Measurements from ENCODE around the gene ATG4C. TPM values are rescaled to one million over a fixed set of nuclear protein-coding genes. Genes with fewer than 3 reads are reported as not detected.
"Not testable (repeated sequence)": the region's sequence is repeated elsewhere in the genome, so short reads cannot be mapped to it uniquely, and the experiment has no call there.

Gene ATG4C
- total RNA-seq, 1 donor: 6.4 TPM

DNA sequence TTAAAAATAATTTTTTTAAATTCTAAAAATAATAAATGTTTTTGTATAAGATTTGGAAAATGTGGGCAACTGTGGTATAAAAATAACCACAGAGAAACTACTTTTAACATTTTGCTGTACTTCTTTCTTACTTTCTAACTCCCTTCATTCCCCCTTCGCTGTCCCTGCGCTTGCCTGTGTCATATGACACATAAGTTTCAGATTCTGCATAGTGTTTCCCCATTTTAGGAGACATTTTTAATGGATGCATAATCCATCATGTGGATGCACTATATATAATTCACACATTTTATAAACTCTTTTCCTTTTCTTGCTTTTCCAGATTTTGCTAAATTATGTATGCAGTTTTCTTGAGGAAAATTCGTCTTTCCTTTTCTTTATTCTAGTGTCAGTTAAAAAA, 16.3 kb downstream of the ATG4C start:
- no peak overlapping the region for H3K4me3 ChIP-seq (ENCODE audit: low read length)

DNA sequence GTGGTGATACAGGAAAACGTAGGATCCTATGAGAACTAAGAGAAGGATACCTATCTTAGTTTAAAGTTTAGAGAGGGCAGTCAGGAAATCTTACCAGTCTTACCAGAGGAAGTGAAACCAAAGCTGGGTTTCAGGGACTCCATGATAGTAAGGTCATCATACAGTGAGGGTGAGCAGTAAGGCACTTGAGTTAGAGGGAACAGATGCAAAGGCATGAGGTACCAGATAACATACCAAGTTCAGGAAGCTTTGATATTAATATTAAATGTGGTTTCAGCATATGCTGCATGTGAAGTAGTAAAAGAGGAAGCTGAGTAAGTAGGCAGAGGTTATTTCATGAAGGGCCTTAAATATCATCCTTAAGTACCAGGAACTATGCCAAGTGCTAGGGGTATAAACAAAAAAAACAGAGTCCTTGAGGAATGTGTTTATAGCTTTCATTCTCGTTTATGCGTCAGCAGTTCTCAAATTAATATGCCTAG, 16.9 kb downstream of the ATG4C start:
- H3K4me3 ChIP-seq (ENCODE audit: low read length): no peak overlapping the region
- H3K4me1 ChIP-seq (ENCODE audit: insufficient read depth, low read length): peaks cover 27% of the 10 kb centered on the region
- no peaks in the 10 kb centered on the region for H3K27me3 ChIP-seq (ENCODE audit: insufficient read depth, low read length)
- no peaks in the 10 kb centered on the region for H3K9me3 ChIP-seq (ENCODE audit: low read depth, low read length)

More for the DNA sequence above, 16.3 kb downstream of the ATG4C start:
- H3K4me1 ChIP-seq (ENCODE audit: insufficient read depth, low read length): peaks cover 32% of the 10 kb centered on the region
- H3K27me3 ChIP-seq (ENCODE audit: insufficient read depth, low read length): no peaks in the 10 kb centered on the region
- no peaks in the 10 kb centered on the region for H3K9me3 ChIP-seq (ENCODE audit: low read depth, low read length)

DNA sequence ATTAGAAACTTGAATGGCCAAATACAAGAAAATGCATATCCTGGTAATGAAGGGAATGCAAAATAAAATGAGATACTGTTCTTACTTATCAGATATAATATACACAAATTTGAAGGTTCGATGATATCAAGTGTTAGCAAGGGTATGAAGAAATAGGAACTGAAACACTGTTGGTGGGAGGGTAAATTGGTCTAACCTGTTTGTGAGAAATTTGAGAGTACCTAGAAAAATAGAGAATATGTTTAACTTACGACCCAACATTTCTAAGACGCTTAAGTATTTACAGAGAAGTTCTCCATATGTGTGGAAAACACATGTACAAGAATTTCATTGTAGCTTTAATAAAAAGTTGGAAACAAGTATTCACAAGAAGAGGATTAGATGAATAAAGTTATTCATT, 25.9 kb downstream of the ATG4C start:
- H3K4me1 ChIP-seq (ENCODE audit: insufficient read depth, low read length): peaks cover 5% of the 10 kb centered on the region
- H3K9me3 ChIP-seq (ENCODE audit: low read depth, low read length): no peaks in the 10 kb centered on the region
- no peak overlapping the region for H3K4me3 ChIP-seq (ENCODE audit: low read length)
- H3K27me3 ChIP-seq (ENCODE audit: insufficient read depth, low read length): no peaks in the 10 kb centered on the region

GRCh38 chr1:62810420-62811274, 26.7 kb downstream of the ATG4C start:
- Histone ChIP-seq H3K4me3 (ENCODE audit: low read length) (no peak overlapping the region), H3K9me3 (ENCODE audit: low read depth, low read length) (no peaks in the 10 kb centered on the region)

GRCh38 chr1:62823556-62823955, 39.6 kb downstream of the ATG4C start:
- no peaks in the 10 kb centered on the region for H3K27me3 ChIP-seq (ENCODE audit: insufficient read depth, low read length)
- H3K9me3 ChIP-seq (ENCODE audit: low read depth, low read length): no peaks in the 10 kb centered on the region
- no peaks in the 10 kb centered on the region for H3K4me1 ChIP-seq (ENCODE audit: insufficient read depth, low read length)
- no peak overlapping the region for H3K4me3 ChIP-seq (ENCODE audit: low read length)

More at GRCh38 chr1:62810420-62811274, 26.7 kb downstream of the ATG4C start:
- peaks cover 5% of the 10 kb centered on the region for H3K4me1 ChIP-seq (ENCODE audit: insufficient read depth, low read length)
- no peaks in the 10 kb centered on the region for H3K27me3 ChIP-seq (ENCODE audit: insufficient read depth, low read length)

GRCh38 chr1:62826901-62827300, 43.0 kb downstream of the ATG4C start:
- H3K27me3 ChIP-seq (ENCODE audit: insufficient read depth, low read length): no peaks in the 10 kb centered on the region
- no peaks in the 10 kb centered on the region for H3K9me3 ChIP-seq (ENCODE audit: low read depth, low read length)
- H3K4me3 ChIP-seq (ENCODE audit: low read length): no peak overlapping the region
- H3K4me1 ChIP-seq (ENCODE audit: insufficient read depth, low read length): no peaks in the 10 kb centered on the region

GRCh38 chr1:62827786-62828185, 43.9 kb downstream of the ATG4C start:
- H3K9me3 ChIP-seq (ENCODE audit: low read depth, low read length); H3K4me1 ChIP-seq (ENCODE audit: insufficient read depth, low read length); H3K4me3 ChIP-seq (ENCODE audit: low read length); H3K27me3 ChIP-seq (ENCODE audit: insufficient read depth, low read length): not testable (repeated sequence)

GRCh38 chr1:62832276-62832675, 48.3 kb downstream of the ATG4C start:
- Histone ChIP-seq H3K4me1 (ENCODE audit: insufficient read depth, low read length) (no peaks in the 10 kb centered on the region), H3K27me3 (ENCODE audit: insufficient read depth, low read length) (no peaks in the 10 kb centered on the region), H3K4me3 (ENCODE audit: low read length) (no peak overlapping the region), H3K9me3 (ENCODE audit: low read depth, low read length) (no peaks in the 10 kb centered on the region)

DNA sequence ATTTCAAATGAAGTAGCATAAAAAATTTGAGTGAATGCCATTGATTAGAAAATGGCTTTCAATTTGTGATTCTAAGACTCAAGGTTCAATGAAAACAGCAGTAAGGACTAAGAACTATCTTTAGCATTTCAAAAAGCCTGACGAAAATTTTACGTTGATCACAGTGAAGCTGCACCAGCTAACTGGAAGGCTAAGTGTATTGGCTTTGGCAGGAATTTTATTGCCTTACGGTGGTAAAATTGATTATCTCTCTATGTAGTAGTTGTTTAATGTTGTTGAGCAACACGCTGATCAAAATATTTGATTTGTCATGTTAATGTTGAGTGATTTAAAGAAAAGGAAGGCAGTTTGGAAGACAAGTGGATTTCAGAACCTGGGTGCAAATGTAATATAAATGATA, 49.6 kb downstream of the ATG4C start:
- no peaks in the 10 kb centered on the region for H3K27me3 ChIP-seq (ENCODE audit: insufficient read depth, low read length)
- H3K9me3 ChIP-seq (ENCODE audit: low read depth, low read length): no peaks in the 10 kb centered on the region
- no peak overlapping the region for H3K4me3 ChIP-seq (ENCODE audit: low read length)
- H3K4me1 ChIP-seq (ENCODE audit: insufficient read depth, low read length): no peaks in the 10 kb centered on the region

- no peaks in the 10 kb centered on the region for H3K27me3 ChIP-seq (ENCODE audit: insufficient read depth, low read length)
- no peaks in the 10 kb centered on the region for H3K9me3 ChIP-seq (ENCODE audit: low read depth, low read length)
- no peak overlapping the region for H3K4me3 ChIP-seq (ENCODE audit: low read length)
- no peaks in the 10 kb centered on the region for H3K4me1 ChIP-seq (ENCODE audit: insufficient read depth, low read length)
Observed at GRCh38 chr1:62834400-62834961, 50.5 kb downstream of the ATG4C start.

GRCh38 chr1:62836856-62837540, 53.1 kb downstream of the ATG4C start:
- H3K9me3 ChIP-seq (ENCODE audit: low read depth, low read length): no peaks in the 10 kb centered on the region
- no peaks in the 10 kb centered on the region for H3K27me3 ChIP-seq (ENCODE audit: insufficient read depth, low read length)
- H3K4me1 ChIP-seq (ENCODE audit: insufficient read depth, low read length): no peaks in the 10 kb centered on the region
- no peak overlapping the region for H3K4me3 ChIP-seq (ENCODE audit: low read length)

GRCh38 chr1:62840555-62840954, 56.6 kb downstream of the ATG4C start:
- H3K4me1 ChIP-seq (ENCODE audit: insufficient read depth, low read length): no peaks in the 10 kb centered on the region
- H3K4me3 ChIP-seq (ENCODE audit: low read length): no peak overlapping the region
- no peaks in the 10 kb centered on the region for H3K27me3 ChIP-seq (ENCODE audit: insufficient read depth, low read length)
- no peaks in the 10 kb centered on the region for H3K9me3 ChIP-seq (ENCODE audit: low read depth, low read length)

GRCh38 chr1:62841587-62842169, 57.7 kb downstream of the ATG4C start:
- no peaks in the 10 kb centered on the region for H3K4me1 ChIP-seq (ENCODE audit: insufficient read depth, low read length)
- H3K27me3 ChIP-seq (ENCODE audit: insufficient read depth, low read length): no peaks in the 10 kb centered on the region
- no peaks in the 10 kb centered on the region for H3K9me3 ChIP-seq (ENCODE audit: low read depth, low read length)
- no peak overlapping the region for H3K4me3 ChIP-seq (ENCODE audit: low read length)

GRCh38 chr1:62844030-62844429, 60.1 kb downstream of the ATG4C start:
- H3K4me1 ChIP-seq (ENCODE audit: insufficient read depth, low read length): no peaks in the 10 kb centered on the region
- H3K4me3 ChIP-seq (ENCODE audit: low read length): no peak overlapping the region
- H3K9me3 ChIP-seq (ENCODE audit: low read depth, low read length): no peaks in the 10 kb centered on the region
- H3K27me3 ChIP-seq (ENCODE audit: insufficient read depth, low read length): no peaks in the 10 kb centered on the region

DNA sequence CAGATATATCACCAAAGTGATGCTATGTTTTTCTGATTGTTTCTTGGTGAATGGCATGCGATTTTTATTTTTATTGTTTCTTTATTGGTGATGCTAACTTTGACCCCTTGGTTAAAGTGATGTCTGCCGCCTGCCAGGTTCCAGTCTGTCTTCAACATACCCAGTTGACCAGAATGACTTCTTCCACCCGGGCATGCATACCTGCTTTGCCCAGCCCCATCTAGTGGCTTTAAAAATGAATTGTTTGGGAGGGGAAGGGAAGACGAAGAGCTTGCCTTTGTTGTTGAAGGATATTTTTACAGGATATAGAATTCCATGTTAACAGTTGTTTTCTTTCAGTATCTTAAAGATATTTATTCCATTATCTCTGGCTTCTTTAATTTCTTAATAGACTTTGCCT, 65.1 kb downstream of the ATG4C start:
- Histone ChIP-seq H3K4me1 (ENCODE audit: insufficient read depth, low read length) (no peaks in the 10 kb centered on the region), H3K4me3 (ENCODE audit: low read length) (no peak overlapping the region), H3K27me3 (ENCODE audit: insufficient read depth, low read length) (no peaks in the 10 kb centered on the region), H3K9me3 (ENCODE audit: low read depth, low read length) (no peaks in the 10 kb centered on the region)

All from mononuclear cell (primary cell).